HEK293 (cell line): ENCODE results near the gene ARHGAP35.
"Not testable (repeated sequence)": the region's sequence is repeated elsewhere in the genome, so short reads cannot be mapped to it uniquely, and the experiment has no call there.

ENCODE experiments used
- CTCF ChIA-PET: fragments of 350-600 bp; formaldehyde crosslinking; extraction: SDS; loops from one replicate; lab custom pipeline; 2021; ENCODE audit warnings: antibody characterized with exemption; lab: Yijun Ruan, JAX
- POLR2A ChIA-PET: fragments of 300-600 bp; formaldehyde crosslinking; extraction: SDS; loops from one replicate; lab custom pipeline; 2020; ENCODE audit warnings: antibody characterized with exemption, inconsistent platforms; lab: Yijun Ruan, JAX
- H3K27ac ChIP-seq: fragments of 200-500 bp; sonication (Bioruptor generic); 2 replicates; pipeline ENCODE4 v1.5.1; 2014; ENCODE audit warnings: low read depth, low read length, control low read depth, inconsistent platforms; ENCODE audit errors: extremely low read depth
- H3K36me3 ChIP-seq, 2 experiments: fragments of 200-500 bp in 1 of 2; sonication (Bioruptor generic) in 1 of 2; 1 replicate in 1 of 2; 2 replicates in 1 of 2; pipeline ENCODE4 v1.5.1; 2014 to 2017; ENCODE audit warnings: inconsistent platforms in 2 of 2, low read length in 2 of 2; ENCODE audit not compliant: control insufficient read depth in 2 of 2, insufficient read depth in 1 of 2
- H3K4me1 ChIP-seq: fragments of 200-500 bp; sonication (Bioruptor generic); 2 replicates; pipeline ENCODE4 v1.5.1; 2014; ENCODE audit warnings: mild to moderate bottlenecking, low read length, inconsistent platforms; ENCODE audit not compliant: control insufficient read depth, insufficient read depth
- H3K4me3 ChIP-seq: 2 replicates; pipeline ENCODE4 v1.5.1; 2011; ENCODE audit warnings: low read depth, mild to moderate bottlenecking, control low read depth, low read length, moderate library complexity
- H3K9me3 ChIP-seq: fragments of 200-500 bp; sonication (Bioruptor generic); 2 replicates; pipeline ENCODE4 v1.5.1; 2014; ENCODE audit warnings: low read depth, low read length, inconsistent platforms; ENCODE audit not compliant: control insufficient read depth, insufficient read depth
- BCL6B ChIP-seq: fragments of 450-650 bp; formaldehyde crosslinking; IDR thresholded peaks from 2 replicates; pipeline ENCODE4 v1.5.1; 2017; ENCODE audit warnings: missing biosample characterization, missing genetic modification characterization
- GLI4 ChIP-seq: fragments of 450-650 bp; formaldehyde crosslinking; IDR thresholded peaks from 2 replicates; pipeline ENCODE4 v1.5.1; 2016; ENCODE audit warnings: missing biosample characterization, missing genetic modification characterization
- HOXD13 ChIP-seq: sonication (generic); formaldehyde crosslinking; IDR thresholded peaks from 2 replicates; pipeline ENCODE4 v1.8.0; 2022; ENCODE audit warnings: missing genetic modification reagents, borderline replicate concordance
- KLF16 ChIP-seq: fragments of 450-650 bp; formaldehyde crosslinking; IDR thresholded peaks from 2 replicates; pipeline ENCODE4 v1.5.1; 2017; ENCODE audit warnings: missing biosample characterization, missing genetic modification characterization
- PRDM1 ChIP-seq: fragments of 450-650 bp; formaldehyde crosslinking; IDR thresholded peaks from 2 replicates; pipeline ENCODE4; 2016; ENCODE audit warnings: missing biosample characterization, missing genetic modification characterization
- TCF7L2 ChIP-seq: IDR thresholded peaks from 2 replicates; pipeline ENCODE4 v1.6.1; 2011; ENCODE audit warnings: low read depth, mild to moderate bottlenecking, inconsistent platforms, low read length, moderate library complexity, borderline replicate concordance
- ZBTB21 ChIP-seq: fragments of 450-650 bp; formaldehyde crosslinking; IDR thresholded peaks from 2 replicates; pipeline ENCODE4 v1.5.1; 2017; ENCODE audit warnings: missing biosample characterization, missing genetic modification characterization
- ZBTB44 ChIP-seq: fragments of 450-650 bp; IDR thresholded peaks from 2 replicates; pipeline ENCODE4 v1.5.1; 2018; ENCODE audit warnings: missing biosample characterization, mild to moderate bottlenecking, missing genetic modification characterization
- ZNF121 ChIP-seq: fragments of 450-650 bp; formaldehyde crosslinking; IDR thresholded peaks from 2 replicates; pipeline ENCODE4 v1.5.1; 2016; ENCODE audit warnings: missing biosample characterization, missing genetic modification characterization
- ZNF174 ChIP-seq: fragments of 450-650 bp; formaldehyde crosslinking; IDR thresholded peaks from 2 replicates; pipeline ENCODE4 v1.5.0; 2017; ENCODE audit warnings: missing biosample characterization, mild to moderate bottlenecking, missing genetic modification characterization
- ZNF24 ChIP-seq: fragments of 450-650 bp; formaldehyde crosslinking; IDR thresholded peaks from 2 replicates; pipeline ENCODE4 v1.5.1; 2016; ENCODE audit warnings: missing biosample characterization, missing genetic modification characterization
- ZNF398 ChIP-seq: fragments of 450-650 bp; formaldehyde crosslinking; IDR thresholded peaks from 2 replicates; pipeline ENCODE4 v1.5.1; 2017; ENCODE audit warnings: missing biosample characterization, missing genetic modification characterization
- ZNF521 ChIP-seq: fragments of 450-650 bp; formaldehyde crosslinking; IDR thresholded peaks from 2 replicates; pipeline ENCODE4 v1.5.1; 2017; ENCODE audit warnings: missing biosample characterization, mild to moderate bottlenecking, missing genetic modification characterization
- ZNF639 ChIP-seq: fragments of 450-650 bp; formaldehyde crosslinking; IDR thresholded peaks from 2 replicates; pipeline ENCODE4 v1.5.1; 2016; ENCODE audit warnings: missing biosample characterization, missing genetic modification characterization

Gene ARHGAP35

GRCh38 chr19:46868025-46868802 is 7.4 kb downstream of the ARHGAP35 start (continued):
- TF ChIP-seq ZNF398 (tag by site-specific recombination) (no peak), GLI4 (tag by site-specific recombination) (no peak), ZNF174 (no peak), ZNF121 (tag by site-specific recombination) (no peak), ZBTB44 (tag by site-specific recombination) (no peak), ZNF24 (no peak), ZNF521 (no peak), KLF16 (tag by site-specific recombination) (no peak), ZNF639 (tag by site-specific recombination) (no peak), ZBTB21 (tag by site-specific recombination) (no peak), HOXD13 (CRISPR knock-in tag) (no peak), TCF7L2 (no peak)

- POLR2A ChIA-PET: interaction anchor here (0.7 kb wide), 1 partner anchor 10 kb away, joined by 3 read pairs; no protein-coding TSS in a partner anchor
- not testable (repeated sequence) for H3K27ac ChIP-seq, H3K36me3 ChIP-seq, H3K4me3 ChIP-seq, H3K9me3 ChIP-seq
- H3K4me1 ChIP-seq: peaks cover 23% of the 10 kb centered on the region
- peak; percentile 41; the same call in 1 of the 2 replicates for TF ChIP-seq PRDM1 (tag by site-specific recombination)
- CTCF ChIA-PET: interaction anchor here (1.8 kb wide), 1 partner anchor 119 kb away, joined by 9 read pairs; no protein-coding TSS in a partner anchor
These were observed 10.4 kb downstream of the ARHGAP35 start for GRCh38 chr19:46871173-46871572.

- Histone ChIP-seq H3K9me3 (no peaks in the 10 kb centered on the region), H3K4me3 (no peak overlapping the region), H3K27ac (no peak overlapping the region), H3K4me1 (peaks cover 8% of the 10 kb centered on the region), H3K36me3 (peaks cover 0 to 3% of the 10 kb centered on the region in 2 experiments; a peak in 2 of 3 replicates)
- TF ChIP-seq PRDM1 (tag by site-specific recombination): peak; percentile 66
- TF ChIP-seq BCL6B (tag by site-specific recombination): no peak
- ChIA-PET CTCF (interaction anchor here (0.6 to 1.6 kb wide), 5 partner anchors 9 to 364 kb away, joined by 3 to 4 read pairs (median 3); no protein-coding TSS in a partner anchor), POLR2A (no interaction called here)
These were observed 12.2 kb downstream of the ARHGAP35 start for GRCh38 chr19:46872967-46873366.
